ENCODE measurements around the gene NPAS3.

The NPAS3 gene

GRCh38 chr14:33805593-33805992, 866.9 kb downstream of the NPAS3 start:
- TF ChIP-seq GATA3 (IDR thresholded peaks at IDR 0.05; ENCODE audit: low read depth, low read length) (no peak), GATA2 (IDR thresholded peaks at IDR 0.05; ENCODE audit: low read depth, low read length) (no peak)

DNA sequence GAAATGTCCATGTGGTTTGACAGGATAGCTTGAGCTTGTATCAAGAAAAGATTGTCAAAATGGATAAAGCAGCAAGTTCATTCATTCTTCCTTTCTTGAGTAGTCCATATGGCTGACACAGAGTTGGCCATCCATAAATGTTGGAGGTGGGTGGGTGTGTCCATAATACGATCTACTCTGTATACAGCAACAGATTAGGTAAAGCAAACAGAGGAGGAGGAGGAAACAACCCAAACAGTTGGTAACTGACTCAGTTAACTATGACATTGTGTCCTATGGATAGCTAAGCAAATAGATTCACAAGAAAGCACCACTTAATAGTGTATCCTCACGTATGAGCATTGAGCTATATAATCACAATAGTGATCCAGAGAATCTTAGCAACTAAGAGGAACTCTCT, 868.2 kb downstream of the NPAS3 start:
- no peak for TF ChIP-seq GATA2 (IDR thresholded peaks at IDR 0.05; ENCODE audit: low read depth, low read length)
- no peak for TF ChIP-seq GATA3 (IDR thresholded peaks at IDR 0.05; ENCODE audit: low read depth, low read length)

GRCh38 chr14:33808187-33808586, 869.5 kb downstream of the NPAS3 start:
- TF ChIP-seq GATA2 (IDR thresholded peaks at IDR 0.05; ENCODE audit: low read depth, low read length) = no peak

GRCh38 chr14:33809396-33809981, 870.8 kb downstream of the NPAS3 start:
- no peak for TF ChIP-seq GATA2 (IDR thresholded peaks at IDR 0.05; ENCODE audit: low read depth, low read length)
- no peak for TF ChIP-seq GATA3 (IDR thresholded peaks at IDR 0.05; ENCODE audit: low read depth, low read length)

- TF ChIP-seq GATA3 (IDR thresholded peaks at IDR 0.05; ENCODE audit: low read depth, low read length) (no peak), GATA2 (IDR thresholded peaks at IDR 0.05; ENCODE audit: low read depth, low read length) (no peak)
These were observed 871.6 kb downstream of the NPAS3 start for GRCh38 chr14:33810308-33810707.

DNA sequence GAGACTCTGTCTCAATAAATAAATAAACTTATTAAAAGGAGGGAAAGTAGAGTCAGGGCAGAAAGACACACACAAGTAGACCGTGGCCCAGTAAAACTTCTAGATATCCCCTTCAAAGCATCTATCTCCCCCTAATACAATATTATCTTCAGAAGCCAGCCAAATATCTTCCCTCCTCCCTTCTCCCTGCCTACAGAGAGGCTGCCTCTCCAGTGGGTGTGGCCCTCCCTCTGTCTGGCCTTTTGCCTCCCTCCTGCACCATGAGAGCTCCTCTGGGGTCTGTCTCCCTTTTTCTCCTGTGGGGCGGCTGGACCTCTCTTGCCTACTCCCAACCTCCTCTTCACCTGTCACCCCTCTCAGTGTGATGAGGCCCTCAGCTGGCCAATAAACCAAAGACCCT, 873.0 kb downstream of the NPAS3 start:
- TF ChIP-seq GATA3 (IDR thresholded peaks at IDR 0.05; ENCODE audit: low read depth, low read length) = no peak
- TF ChIP-seq GATA2 (IDR thresholded peaks at IDR 0.05; ENCODE audit: low read depth, low read length) = no peak

DNA sequence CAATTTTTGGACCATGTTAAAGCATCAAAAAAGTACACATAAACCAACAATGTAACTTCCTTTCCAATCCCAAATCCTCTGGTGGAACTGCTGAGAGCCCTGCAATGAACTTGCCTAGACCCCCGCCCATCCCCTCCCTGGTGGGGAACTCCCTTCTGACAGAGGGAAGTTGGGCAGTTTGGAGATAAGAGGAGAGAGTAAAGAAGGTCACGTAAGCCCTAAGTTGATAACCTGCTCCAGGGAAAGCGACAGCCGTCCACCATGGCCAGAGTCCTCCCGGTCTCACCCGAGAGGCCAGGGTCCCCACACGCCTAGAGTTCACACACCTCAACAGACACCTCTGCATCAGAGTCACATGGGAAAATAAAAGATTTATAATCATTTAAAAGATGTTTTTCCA, 873.5 kb downstream of the NPAS3 start:
- TF ChIP-seq GATA3 (IDR thresholded peaks at IDR 0.05; ENCODE audit: low read depth, low read length) (no peak), GATA2 (IDR thresholded peaks at IDR 0.05; ENCODE audit: low read depth, low read length) (no peak)

DNA sequence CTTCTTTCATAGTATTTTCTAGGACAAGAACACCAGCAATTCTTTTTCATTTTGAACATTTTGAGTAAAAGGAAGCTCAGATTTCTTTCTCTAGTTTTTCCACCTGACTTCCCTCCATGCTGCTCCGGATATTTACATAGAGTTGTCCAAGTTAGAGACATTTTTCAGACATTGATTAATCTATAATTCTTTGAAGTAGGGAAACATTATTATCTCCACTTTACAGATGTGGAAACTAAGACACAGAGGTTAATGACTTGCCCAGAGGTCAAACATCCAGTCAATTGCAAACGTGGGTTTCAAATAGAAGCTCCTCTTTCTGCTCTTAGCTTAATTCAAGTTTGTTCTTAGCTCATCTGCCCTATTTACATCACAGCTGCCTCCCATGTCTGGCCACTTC, 873.9 kb downstream of the NPAS3 start:
- TF ChIP-seq GATA2 (IDR thresholded peaks at IDR 0.05; ENCODE audit: low read depth, low read length) (no peak), GATA3 (IDR thresholded peaks at IDR 0.05; ENCODE audit: low read depth, low read length) (no peak)

DNA sequence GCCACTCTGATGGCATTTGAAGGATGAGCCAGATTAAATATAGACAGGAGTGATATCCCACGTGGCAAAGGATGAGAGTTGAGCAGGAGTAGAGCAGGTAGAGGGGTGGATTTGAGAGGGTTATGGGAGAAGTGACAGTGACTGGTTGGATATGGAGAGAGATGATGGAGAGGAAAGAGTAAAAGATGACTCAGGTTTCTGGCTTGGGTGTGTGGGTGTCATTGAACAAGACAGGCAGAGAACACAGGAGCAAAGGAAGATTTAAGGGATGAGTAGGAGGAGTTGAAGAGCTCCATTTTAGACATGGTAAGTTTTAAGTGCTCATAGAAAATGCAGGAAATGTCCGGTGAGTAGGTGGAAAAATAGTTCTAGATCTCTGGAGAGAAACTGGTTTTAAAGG, 875.3 kb downstream of the NPAS3 start:
- TF ChIP-seq GATA2 (IDR thresholded peaks at IDR 0.05; ENCODE audit: low read depth, low read length) = no peak
- no peak for TF ChIP-seq GATA3 (IDR thresholded peaks at IDR 0.05; ENCODE audit: low read depth, low read length)

- TF ChIP-seq GATA3 (IDR thresholded peaks at IDR 0.05; ENCODE audit: low read depth, low read length) = no peak
- no peak for TF ChIP-seq GATA2 (IDR thresholded peaks at IDR 0.05; ENCODE audit: low read depth, low read length)
These were observed 895.2 kb downstream of the NPAS3 start for GRCh38 chr14:33833706-33834465.

GRCh38 chr14:33834466-33835260, 896.0 kb downstream of the NPAS3 start:
- no peak for TF ChIP-seq GATA3 (IDR thresholded peaks at IDR 0.05; ENCODE audit: low read depth, low read length)
- no peak for TF ChIP-seq GATA2 (IDR thresholded peaks at IDR 0.05; ENCODE audit: low read depth, low read length)

DNA sequence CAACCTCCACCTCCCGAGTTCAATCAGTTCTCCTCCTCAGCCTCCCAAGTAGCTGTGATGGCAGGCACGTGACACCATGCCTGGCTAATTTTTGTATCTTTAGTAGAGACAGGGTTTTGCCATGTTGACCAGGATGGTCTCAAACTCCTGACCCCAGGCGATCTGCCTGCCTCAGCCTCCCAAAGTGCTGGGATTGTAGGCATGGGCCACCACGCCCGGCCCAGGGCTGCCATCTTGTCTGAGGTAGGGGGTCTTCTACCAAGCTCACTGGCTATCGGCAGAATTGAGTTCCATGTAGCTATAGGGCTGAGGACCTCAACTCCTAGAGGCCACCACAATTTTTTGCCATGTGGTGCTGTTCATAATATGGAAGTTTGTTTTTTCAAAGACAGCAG, 896.6 kb downstream of the NPAS3 start:
- TF ChIP-seq GATA3 (IDR thresholded peaks at IDR 0.05; ENCODE audit: low read depth, low read length) = no peak
- no peak for TF ChIP-seq GATA2 (IDR thresholded peaks at IDR 0.05; ENCODE audit: low read depth, low read length)

DNA sequence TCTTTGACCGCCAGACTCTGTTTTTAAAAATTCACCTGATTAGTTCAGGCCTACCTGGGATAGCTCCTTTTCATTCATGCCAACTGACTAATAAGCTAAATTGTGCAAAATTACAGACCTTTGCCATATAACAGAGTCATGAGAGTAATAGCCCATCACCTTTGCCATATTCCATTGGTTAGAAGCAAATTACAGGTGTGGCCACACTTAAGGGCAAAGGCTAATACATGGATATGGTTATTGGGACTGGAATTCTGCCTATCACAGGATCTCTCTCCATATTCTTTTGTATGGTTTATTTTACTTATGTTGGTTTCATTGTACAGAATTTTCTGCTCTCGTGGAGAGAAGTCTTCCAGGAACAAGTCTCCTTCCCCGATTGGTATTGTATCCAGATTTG, 897.0 kb downstream of the NPAS3 start:
- TF ChIP-seq GATA2 (IDR thresholded peaks at IDR 0.05; ENCODE audit: low read depth, low read length) = no peak
- no peak for TF ChIP-seq GATA3 (IDR thresholded peaks at IDR 0.05; ENCODE audit: low read depth, low read length)

GRCh38 chr14:33836203-33836899, 897.7 kb downstream of the NPAS3 start:
- TF ChIP-seq GATA2 (IDR thresholded peaks at IDR 0.05; ENCODE audit: low read depth, low read length) = no peak
- TF ChIP-seq GATA3 (IDR thresholded peaks at IDR 0.05; ENCODE audit: low read depth, low read length) = no peak
